ENCODE results near the gene CD302. TPM values are rescaled to one million over a fixed set of nuclear protein-coding genes. Genes with fewer than 3 reads are reported as not detected.
"Not testable (repeated sequence)": the region's sequence is repeated elsewhere in the genome, so short reads cannot be mapped to it uniquely, and the experiment has no call there.

The CD302 gene
- total RNA-seq, 2 experiments from 2014 or later, result 0.47 to 0.57 TPM

DNA sequence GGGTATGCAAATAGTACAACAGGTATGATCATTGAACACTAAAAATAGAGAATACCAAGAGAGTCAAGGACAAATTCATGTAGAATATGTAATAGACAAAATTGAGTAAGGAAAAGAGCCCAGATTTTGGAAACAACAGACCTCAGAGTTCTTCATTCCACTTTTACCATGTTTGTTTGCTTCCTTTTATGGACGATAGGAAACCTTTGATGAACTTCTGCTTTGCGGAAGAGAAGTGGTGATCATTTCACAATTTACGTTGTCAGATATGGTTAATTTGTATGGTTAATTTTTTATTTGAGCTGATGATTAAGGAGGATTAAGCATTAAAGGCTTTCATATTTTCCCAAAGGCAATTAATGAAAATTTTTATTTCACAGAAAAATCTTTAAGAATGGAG, 69.4 kb downstream of the CD302 start:
- H3K9me3 Mint-ChIP-seq (ENCODE audit: low read depth), result peaks cover 3% of the 10 kb centered on the region
- ATAC-seq (no peak), DNase-seq (no peak)
- H3K36me3 Mint-ChIP-seq (ENCODE audit: low read depth), result peaks cover 64% of the 10 kb centered on the region
- peaks cover 43% of the 10 kb centered on the region for H3K4me1 Mint-ChIP-seq
- no peak overlapping the region for H3K4me3 Mint-ChIP-seq
- ChIA-PET POLR2A (no interaction called here), CTCF (interaction anchor here (0.6 to 2.0 kb wide), 2 partner anchors 18 to 328 kb away, joined by 4 to 6 read pairs; no protein-coding TSS in a partner anchor)
- no peak overlapping the region for H3K27ac Mint-ChIP-seq
- no peaks in the 10 kb centered on the region for H3K27me3 Mint-ChIP-seq
- intact Hi-C loops (cut with DNase I, micrococcal nuclease), result loop anchor here in 1 of 2 experiments (1.0 kb wide), 1 partner anchor 9 kb away; no protein-coding TSS in a partner anchor

GRCh38 chr2:159725713-159726112, 72.3 kb downstream of the CD302 start:
- no peak overlapping the region for H3K4me3 Mint-ChIP-seq
- ChIA-PET POLR2A (interaction anchor here (0.6 kb wide), 1 partner anchor 29 kb away, joined by 3 read pairs; no protein-coding TSS in a partner anchor), CTCF (interaction anchor here (1.6 kb wide), 1 partner anchor 9 kb away, joined by 5 read pairs; no protein-coding TSS in a partner anchor)
- no peak for ATAC-seq
- peaks cover 66% of the 10 kb centered on the region for H3K4me1 Mint-ChIP-seq
- no peak for DNase-seq
- peaks cover 3% of the 10 kb centered on the region for H3K9me3 Mint-ChIP-seq (ENCODE audit: low read depth)
- H3K27me3 Mint-ChIP-seq, result no peaks in the 10 kb centered on the region
- peaks cover 67% of the 10 kb centered on the region for H3K36me3 Mint-ChIP-seq (ENCODE audit: low read depth)
- H3K27ac Mint-ChIP-seq, result peak overlapping the region; percentile 47
- intact Hi-C loops (cut with DNase I, micrococcal nuclease), result no loop called here

- H3K27me3 Mint-ChIP-seq; DNase-seq; intact Hi-C loops (cut with DNase I, micrococcal nuclease); H3K4me3 Mint-ChIP-seq; H3K9me3 Mint-ChIP-seq (ENCODE audit: low read depth); ATAC-seq; POLR2A ChIA-PET: not testable (repeated sequence)
- CTCF ChIA-PET, result interaction anchor here (1.6 kb wide), 1 partner anchor 9 kb away, joined by 5 read pairs; no protein-coding TSS in a partner anchor
- H3K36me3 Mint-ChIP-seq (ENCODE audit: low read depth), result peaks cover 70% of the 10 kb centered on the region
- peak overlapping the region; percentile 47 for H3K27ac Mint-ChIP-seq
- peaks cover 72% of the 10 kb centered on the region for H3K4me1 Mint-ChIP-seq
These were observed 73.0 kb downstream of the CD302 start for GRCh38 chr2:159724795-159725572.

DNA sequence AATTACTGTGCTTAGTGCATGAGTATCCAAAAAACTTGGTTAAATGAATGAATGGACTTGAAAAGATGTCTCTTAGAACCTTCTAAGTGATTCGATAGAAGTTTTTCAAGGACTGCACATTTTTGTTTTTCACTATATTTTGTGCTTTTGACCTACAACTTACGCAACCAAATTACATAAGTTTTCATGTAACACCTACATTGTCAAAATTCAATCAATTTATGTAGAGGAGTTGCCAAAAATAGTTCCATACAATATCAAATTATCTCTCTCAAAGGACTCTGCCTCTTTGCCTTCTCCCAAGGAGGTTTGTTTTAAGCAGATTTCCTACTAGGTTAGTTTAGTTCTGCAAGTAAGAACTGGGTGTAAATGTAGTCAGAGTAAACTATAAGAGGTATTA, 75.4 kb downstream of the CD302 start:
- Mint-ChIP-seq H3K4me1 (peaks cover 81% of the 10 kb centered on the region), H3K4me3 (no peak overlapping the region), H3K9me3 (ENCODE audit: low read depth) (peaks cover 3% of the 10 kb centered on the region), H3K27me3 (no peaks in the 10 kb centered on the region), H3K36me3 (ENCODE audit: low read depth) (peaks cover 72% of the 10 kb centered on the region), H3K27ac (no peak overlapping the region)
- no peak for DNase-seq
- no peak for ATAC-seq
- CTCF ChIA-PET, result interaction anchor here (1.5 to 1.9 kb wide), 2 partner anchors 8 to 25 kb away, joined by 3 to 7 read pairs; no protein-coding TSS in a partner anchor
- intact Hi-C loops (cut with DNase I, micrococcal nuclease), result no loop called here
- POLR2A ChIA-PET, result no interaction called here

- Mint-ChIP-seq H3K36me3 (ENCODE audit: low read depth) (peaks cover 79% of the 10 kb centered on the region), H3K4me3 (no peak overlapping the region), H3K27me3 (no peaks in the 10 kb centered on the region), H3K27ac (no peak overlapping the region), H3K4me1 (peaks cover 88% of the 10 kb centered on the region), H3K9me3 (ENCODE audit: low read depth) (peaks cover 3% of the 10 kb centered on the region)
- DNase-seq, result no peak
- intact Hi-C loops (cut with DNase I, micrococcal nuclease), result no loop called here
- CTCF ChIA-PET, result interaction anchor here (1.8 to 1.9 kb wide), 2 partner anchors 10 to 35 kb away, joined by 7 read pairs; no protein-coding TSS in a partner anchor
- no peak for ATAC-seq
- POLR2A ChIA-PET, result no interaction called here
These were observed 77.3 kb downstream of the CD302 start for GRCh38 chr2:159720676-159721075.

Other genes with a start within 250 kb of the CD302 start
- gene BAZ2B, start 181.7 kb downstream of the CD302 start, total RNA-seq, result 1 to 10 TPM; 8.1 to 8.4 TPM
- 10 to 100 TPM; 78.3 to 83.1 TPM for gene MARCHF7, start 85.7 kb downstream of the CD302 start, total RNA-seq
- gene LY75, start 106.5 kb upstream of the CD302 start, total RNA-seq, result 10 to 100 TPM; 49.7 to 65.5 TPM